ENCODE measurements around the gene MLYCD. TPM values are rescaled to one million over a fixed set of nuclear protein-coding genes. Genes with fewer than 3 reads are reported as not detected.
"Not testable (repeated sequence)": the region's sequence is repeated elsewhere in the genome, so short reads cannot be mapped to it uniquely, and the experiment has no call there.

MLYCD gene
- total RNA-seq, 3 donors from 2014 or later (not counting 1 experiment from before 2014, with no cell fraction given) = 8.5 to 13.2 (median 11.9) TPM

DNA sequence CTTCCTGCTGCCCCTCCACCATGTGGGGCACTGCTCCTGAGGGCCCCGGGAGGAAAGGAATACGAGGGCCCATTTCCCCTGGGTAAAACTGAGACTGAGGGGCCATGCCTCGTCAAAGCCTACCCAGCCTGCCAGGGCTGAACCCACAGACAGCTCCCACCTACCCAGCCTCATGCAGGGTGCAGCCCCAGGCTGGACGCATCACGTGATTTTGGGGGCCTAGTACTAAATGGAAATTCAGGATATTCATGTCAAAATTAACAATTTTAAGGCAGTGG is 50.7 kb downstream of the MLYCD start:
- Histone ChIP-seq H3K36me3 (ENCODE audit: control insufficient read depth, insufficient read depth, low read length) (no peaks in the 10 kb centered on the region), H3K4me1 (ENCODE audit: control insufficient read depth, insufficient read depth, low read length) (peaks cover 16% of the 10 kb centered on the region), H3K9me3 (ENCODE audit: control insufficient read depth, insufficient read depth, low read length) (no peaks in the 10 kb centered on the region), H3K4me3 (ENCODE audit: low read length) (no peak overlapping the region), H3K27me3 (ENCODE audit: control insufficient read depth, insufficient read depth, low read length) (peaks cover 7% of the 10 kb centered on the region), H3K27ac (ENCODE audit: low read length) (no peak overlapping the region)
- Mint-ChIP-seq H3K9me3 (no peaks in the 10 kb centered on the region), H3K27me3 (ENCODE audit: low read depth in 2 of 2) (peaks cover 0 to 8% of the 10 kb centered on the region in 2 donors), H3K36me3 (no peaks in the 10 kb centered on the region), H3K4me1 (peaks cover 0 to 10% of the 10 kb centered on the region in 2 donors), H3K4me3 (no peak overlapping the region), H3K27ac (no peak overlapping the region)
- no peak for DNase-seq
- TF ChIP-seq, protein P1, sequence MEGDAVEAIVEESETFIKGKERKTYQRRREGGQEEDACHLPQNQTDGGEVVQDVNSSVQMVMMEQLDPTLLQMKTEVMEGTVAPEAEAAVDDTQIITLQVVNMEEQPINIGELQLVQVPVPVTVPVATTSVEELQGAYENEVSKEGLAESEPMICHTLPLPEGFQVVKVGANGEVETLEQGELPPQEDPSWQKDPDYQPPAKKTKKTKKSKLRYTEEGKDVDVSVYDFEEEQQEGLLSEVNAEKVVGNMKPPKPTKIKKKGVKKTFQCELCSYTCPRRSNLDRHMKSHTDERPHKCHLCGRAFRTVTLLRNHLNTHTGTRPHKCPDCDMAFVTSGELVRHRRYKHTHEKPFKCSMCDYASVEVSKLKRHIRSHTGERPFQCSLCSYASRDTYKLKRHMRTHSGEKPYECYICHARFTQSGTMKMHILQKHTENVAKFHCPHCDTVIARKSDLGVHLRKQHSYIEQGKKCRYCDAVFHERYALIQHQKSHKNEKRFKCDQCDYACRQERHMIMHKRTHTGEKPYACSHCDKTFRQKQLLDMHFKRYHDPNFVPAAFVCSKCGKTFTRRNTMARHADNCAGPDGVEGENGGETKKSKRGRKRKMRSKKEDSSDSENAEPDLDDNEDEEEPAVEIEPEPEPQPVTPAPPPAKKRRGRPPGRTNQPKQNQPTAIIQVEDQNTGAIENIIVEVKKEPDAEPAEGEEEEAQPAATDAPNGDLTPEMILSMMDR (IDR thresholded peaks at IDR 0.05) = no peak
- no peak for ATAC-seq
- intact Hi-C loops (cut with micrococcal nuclease) = no loop called here
- 95% methylated on average over 5 of the region's 5 CpGs for WGBS (ENCODE audit: insufficient coverage)

DNA sequence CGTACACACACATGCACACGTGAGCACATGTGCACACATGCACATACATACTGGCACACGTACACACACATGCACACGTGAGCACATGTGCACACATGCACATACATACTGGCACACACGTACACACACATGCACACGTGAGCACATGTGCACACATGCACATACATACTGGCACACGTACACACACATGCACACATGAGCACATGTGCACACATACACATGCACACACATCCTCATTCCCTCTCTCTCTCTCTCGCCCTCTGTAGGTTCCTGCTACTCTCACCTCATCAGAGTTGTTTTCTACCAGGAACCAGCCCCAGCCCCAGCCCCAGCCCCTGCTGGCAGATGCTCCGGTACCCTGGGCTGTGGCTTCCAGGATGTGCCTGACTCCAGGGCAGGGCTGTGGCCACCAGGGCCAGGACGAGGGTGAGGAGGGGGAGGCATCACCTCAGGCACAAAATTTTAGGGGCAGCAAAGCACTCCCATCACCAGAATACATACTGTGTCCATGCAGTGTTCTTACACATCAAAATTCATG is 52.0 kb downstream of the MLYCD start:
- not testable (repeated sequence) for H3K9me3 Mint-ChIP-seq
- 90% methylated on average over 4 of the region's 10 CpGs for WGBS (ENCODE audit: insufficient coverage)

DNA sequence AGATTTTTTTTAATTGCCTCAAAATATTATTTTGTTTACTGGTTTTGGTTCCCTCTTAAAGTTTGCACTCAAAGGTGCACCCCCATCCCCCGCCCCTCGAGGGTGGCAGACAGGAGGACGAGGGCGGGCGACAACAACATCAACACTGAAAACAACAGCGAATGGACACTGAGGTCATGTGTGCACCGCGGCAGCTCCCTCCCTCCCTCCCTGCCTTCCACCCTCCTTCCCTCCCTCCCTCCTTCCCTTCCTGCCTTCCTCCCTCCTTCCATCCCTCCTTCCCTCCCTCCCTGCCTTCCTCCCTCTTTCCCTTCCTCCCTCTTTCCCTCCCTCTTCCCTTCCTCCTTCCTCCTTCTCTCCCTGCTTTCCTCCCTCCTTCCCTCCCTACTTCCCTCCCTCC is 52.6 kb downstream of the MLYCD start:
- 68% methylated on average over 8 of the region's 8 CpGs for WGBS (ENCODE audit: insufficient coverage)
- H3K4me3 Mint-ChIP-seq = no peak overlapping the region
- H3K9me3 ChIP-seq (ENCODE audit: control insufficient read depth, insufficient read depth, low read length) = no peaks in the 10 kb centered on the region
- H3K4me1 Mint-ChIP-seq = peaks cover 0 to 12% of the 10 kb centered on the region in 2 donors
- ATAC-seq (no peak), DNase-seq (no peak)
- no peak overlapping the region for H3K27ac ChIP-seq (ENCODE audit: low read length)
- no peaks in the 10 kb centered on the region for H3K9me3 Mint-ChIP-seq
- H3K4me1 ChIP-seq (ENCODE audit: control insufficient read depth, insufficient read depth, low read length) = peaks cover 16% of the 10 kb centered on the region
- peaks cover 7% of the 10 kb centered on the region for H3K27me3 ChIP-seq (ENCODE audit: control insufficient read depth, insufficient read depth, low read length)
- H3K36me3 Mint-ChIP-seq = no peaks in the 10 kb centered on the region
- no peak overlapping the region for H3K27ac Mint-ChIP-seq
- TF ChIP-seq, protein P1 (IDR thresholded peaks at IDR 0.05) = no peak
- no peaks in the 10 kb centered on the region for H3K36me3 ChIP-seq (ENCODE audit: control insufficient read depth, insufficient read depth, low read length)
- peaks cover 0 to 12% of the 10 kb centered on the region in 2 donors for H3K27me3 Mint-ChIP-seq (ENCODE audit: low read depth in 2 of 2)
- H3K4me3 ChIP-seq (ENCODE audit: low read length) = no peak overlapping the region
- intact Hi-C loops (cut with micrococcal nuclease) = no loop called here

More for the DNA sequence above, 52.0 kb downstream of the MLYCD start:
- H3K27ac Mint-ChIP-seq; H3K27ac ChIP-seq (ENCODE audit: low read length); intact Hi-C loops (cut with micrococcal nuclease); ATAC-seq; H3K36me3 Mint-ChIP-seq; H3K9me3 ChIP-seq (ENCODE audit: control insufficient read depth, insufficient read depth, low read length); H3K4me3 Mint-ChIP-seq; H3K36me3 ChIP-seq (ENCODE audit: control insufficient read depth, insufficient read depth, low read length); H3K4me3 ChIP-seq (ENCODE audit: low read length); DNase-seq; H3K4me1 Mint-ChIP-seq; H3K27me3 ChIP-seq (ENCODE audit: control insufficient read depth, insufficient read depth, low read length): not testable (repeated sequence)
- H3K4me1 ChIP-seq (ENCODE audit: control insufficient read depth, insufficient read depth, low read length) = peaks cover 16% of the 10 kb centered on the region
- H3K27me3 Mint-ChIP-seq (ENCODE audit: low read depth in 2 of 2) = peaks cover 0 to 12% of the 10 kb centered on the region in 2 donors

DNA sequence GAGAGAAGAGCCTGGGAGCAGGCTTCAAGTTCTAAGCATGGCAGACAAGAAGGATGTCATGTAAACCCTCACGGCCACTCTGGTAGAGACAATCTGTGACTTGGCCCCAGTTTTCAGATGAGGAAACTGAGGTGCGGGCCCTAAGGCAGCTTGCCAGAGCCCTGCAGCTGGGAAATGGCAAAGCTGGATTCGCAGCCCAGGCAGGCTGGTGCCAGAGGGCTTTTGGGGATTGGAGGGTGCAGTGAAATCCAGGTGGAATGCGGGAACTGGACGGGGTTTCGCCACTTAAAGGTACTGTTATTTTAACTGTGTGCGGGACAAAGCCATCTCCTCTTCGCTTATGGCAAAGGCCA is 53.6 kb downstream of the MLYCD start:
- Mint-ChIP-seq H3K9me3 (no peaks in the 10 kb centered on the region), H3K27ac (peak overlapping the region in 1 of 2 donors; percentile 38), H3K36me3 (no peaks in the 10 kb centered on the region), H3K27me3 (ENCODE audit: low read depth in 2 of 2) (peaks cover 0 to 12% of the 10 kb centered on the region in 2 donors), H3K4me1 (peaks cover 0 to 15% of the 10 kb centered on the region in 2 donors), H3K4me3 (no peak overlapping the region)
- intact Hi-C loops (cut with micrococcal nuclease) = no loop called here
- Histone ChIP-seq H3K36me3 (ENCODE audit: control insufficient read depth, insufficient read depth, low read length) (no peaks in the 10 kb centered on the region), H3K27me3 (ENCODE audit: control insufficient read depth, insufficient read depth, low read length) (peaks cover 7% of the 10 kb centered on the region), H3K4me3 (ENCODE audit: low read length) (no peak overlapping the region), H3K9me3 (ENCODE audit: control insufficient read depth, insufficient read depth, low read length) (no peaks in the 10 kb centered on the region), H3K27ac (ENCODE audit: low read length) (no peak overlapping the region), H3K4me1 (ENCODE audit: control insufficient read depth, insufficient read depth, low read length) (peaks cover 18% of the 10 kb centered on the region)
- 46% methylated on average over 8 of the region's 8 CpGs for WGBS (ENCODE audit: insufficient coverage)
- ATAC-seq (no peak), DNase-seq (no peak)
- TF ChIP-seq, protein P1 (IDR thresholded peaks at IDR 0.05) = no peak
